ENCODE data around the gene SNX3. TPM values are rescaled to one million over a fixed set of nuclear protein-coding genes. Genes with fewer than 3 reads are reported as not detected.

The SNX3 gene
- total RNA-seq, 2 experiments from 2014 or later: 72.9 to 88.6 TPM

DNA sequence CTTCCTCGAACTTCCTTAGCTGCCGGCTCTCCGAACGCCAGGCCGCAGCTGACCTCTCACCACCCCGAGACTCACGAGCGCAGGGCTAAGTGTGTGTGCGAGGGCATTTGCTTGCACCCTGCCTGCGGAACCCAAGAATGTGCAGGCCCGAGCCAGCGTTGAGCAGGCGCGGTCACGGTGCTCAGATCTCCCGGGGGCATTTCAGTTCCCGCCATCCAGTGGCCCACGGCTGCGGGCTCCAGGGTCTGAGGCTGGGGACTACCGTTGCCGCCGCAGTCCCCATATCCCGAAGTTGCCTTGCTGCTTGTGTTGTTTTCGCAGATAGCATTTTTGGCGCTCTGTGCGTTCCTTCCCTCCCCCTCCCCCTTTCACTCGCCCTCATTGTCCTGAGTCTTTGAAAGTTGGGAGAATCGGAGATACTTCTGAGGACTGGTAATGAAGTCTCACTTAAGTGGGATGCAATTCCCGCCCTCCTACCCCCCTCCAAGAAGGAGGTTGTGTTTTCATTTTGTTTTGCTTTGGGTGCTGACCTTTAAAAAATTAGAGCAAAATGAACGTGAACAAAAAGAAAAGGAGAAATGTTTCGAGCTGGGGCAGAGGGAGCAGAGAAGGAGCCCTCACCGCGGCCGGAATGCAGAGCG is 93.3 kb downstream of the SNX3 start:
- H3K9me2 ChIP-seq (ENCODE audit: insufficient read depth, low read length): no peaks in the 10 kb centered on the region
- no peak overlapping the region for H3K4me3 ChIP-seq (ENCODE audit: low read depth, low read length, poor library complexity, severe bottlenecking)
- no peaks in the 10 kb centered on the region for H3K9me3 ChIP-seq (ENCODE audit: low read length)
- H3K36me3 ChIP-seq (ENCODE audit: insufficient read depth, low read length): no peaks in the 10 kb centered on the region
- intact Hi-C loops (cut with micrococcal nuclease; ENCODE audit: unreplicated experiment): no loop called here
- no peak overlapping the region for H2AFZ ChIP-seq (ENCODE audit: low read length)
- TF ChIP-seq, protein P1, sequence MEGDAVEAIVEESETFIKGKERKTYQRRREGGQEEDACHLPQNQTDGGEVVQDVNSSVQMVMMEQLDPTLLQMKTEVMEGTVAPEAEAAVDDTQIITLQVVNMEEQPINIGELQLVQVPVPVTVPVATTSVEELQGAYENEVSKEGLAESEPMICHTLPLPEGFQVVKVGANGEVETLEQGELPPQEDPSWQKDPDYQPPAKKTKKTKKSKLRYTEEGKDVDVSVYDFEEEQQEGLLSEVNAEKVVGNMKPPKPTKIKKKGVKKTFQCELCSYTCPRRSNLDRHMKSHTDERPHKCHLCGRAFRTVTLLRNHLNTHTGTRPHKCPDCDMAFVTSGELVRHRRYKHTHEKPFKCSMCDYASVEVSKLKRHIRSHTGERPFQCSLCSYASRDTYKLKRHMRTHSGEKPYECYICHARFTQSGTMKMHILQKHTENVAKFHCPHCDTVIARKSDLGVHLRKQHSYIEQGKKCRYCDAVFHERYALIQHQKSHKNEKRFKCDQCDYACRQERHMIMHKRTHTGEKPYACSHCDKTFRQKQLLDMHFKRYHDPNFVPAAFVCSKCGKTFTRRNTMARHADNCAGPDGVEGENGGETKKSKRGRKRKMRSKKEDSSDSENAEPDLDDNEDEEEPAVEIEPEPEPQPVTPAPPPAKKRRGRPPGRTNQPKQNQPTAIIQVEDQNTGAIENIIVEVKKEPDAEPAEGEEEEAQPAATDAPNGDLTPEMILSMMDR (conservative IDR thresholded peaks at IDR 0.05; ENCODE audit: low read length): no peak
- TF ChIP-seq EZH2phosphoT487 (IDR thresholded peaks at IDR 0.05; ENCODE audit: borderline replicate concordance, low read depth, low read length): no peak
- no peak overlapping the region for H3K4me2 ChIP-seq (ENCODE audit: low read length)
- H3K27ac ChIP-seq (ENCODE audit: low read depth, low read length, poor library complexity, severe bottlenecking): no peak overlapping the region
- no peaks in the 10 kb centered on the region for H3K4me1 ChIP-seq (ENCODE audit: insufficient read depth, low read length, poor library complexity, severe bottlenecking)
- CTCF ChIA-PET (ENCODE audit: unreplicated experiment): no interaction called here
- DNase-seq (ENCODE audit: low spot score): no peak
- no peaks in the 10 kb centered on the region for H4K20me1 ChIP-seq (ENCODE audit: insufficient read depth, low read length)
- no peaks in the 10 kb centered on the region for H3K79me2 ChIP-seq (ENCODE audit: insufficient read depth, low read depth, low read length)
- POLR2A ChIA-PET: no interaction called here
- no TSS peak for BruUV-seq (replicated peaks)

DNA sequence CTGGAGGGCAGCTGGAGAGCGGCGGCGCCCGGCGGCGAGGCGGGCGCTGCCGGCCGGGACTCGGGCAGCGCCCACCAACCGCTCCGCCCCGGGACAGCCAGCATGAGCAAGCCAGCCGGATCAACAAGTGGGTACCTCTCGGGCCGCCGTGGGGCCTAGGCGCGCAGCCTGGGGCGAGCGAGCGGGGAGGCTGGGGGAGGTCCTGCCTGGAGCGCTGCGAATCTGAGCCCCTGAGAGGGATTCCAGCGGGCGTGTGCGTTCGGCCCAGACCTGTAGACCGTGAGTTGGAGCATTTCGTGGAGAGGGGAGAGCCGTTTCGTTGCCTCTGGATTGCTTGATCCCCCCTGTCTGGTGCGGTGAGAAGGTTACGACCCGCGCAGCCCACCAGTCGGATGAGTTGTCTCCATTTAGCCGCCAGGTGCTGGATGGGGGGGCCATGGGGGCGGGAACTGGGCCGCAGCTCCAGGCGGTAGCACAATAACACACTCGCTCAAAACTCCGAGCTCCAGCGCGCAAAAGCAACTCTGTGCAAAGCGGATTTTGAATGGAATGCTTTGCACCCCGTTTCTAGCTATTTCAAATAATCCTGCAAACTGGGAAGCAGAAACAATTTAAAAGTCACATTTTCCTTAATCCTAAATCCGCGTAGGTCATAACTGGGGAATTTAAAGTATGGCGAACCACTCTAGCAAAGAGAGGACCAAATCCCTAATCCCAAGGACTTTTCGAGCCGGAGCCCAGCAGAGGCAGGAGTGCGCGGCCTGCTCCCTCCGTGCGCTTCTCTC is 94.0 kb downstream of the SNX3 start:
- CTCF ChIA-PET (ENCODE audit: unreplicated experiment): no interaction called here
- intact Hi-C loops (cut with micrococcal nuclease; ENCODE audit: unreplicated experiment): no loop called here

More for the DNA sequence above, 94.0 kb downstream of the SNX3 start:
- no peaks in the 10 kb centered on the region for H3K4me1 ChIP-seq (ENCODE audit: insufficient read depth, low read length, poor library complexity, severe bottlenecking)
- no TSS peak for BruUV-seq (replicated peaks)
- no peak overlapping the region for H3K4me3 ChIP-seq (ENCODE audit: low read depth, low read length, poor library complexity, severe bottlenecking)
- H3K9me3 ChIP-seq (ENCODE audit: low read length): no peaks in the 10 kb centered on the region
- H3K36me3 ChIP-seq (ENCODE audit: insufficient read depth, low read length): no peaks in the 10 kb centered on the region
- POLR2A ChIA-PET: no interaction called here
- TF ChIP-seq EZH2phosphoT487 (IDR thresholded peaks at IDR 0.05; ENCODE audit: borderline replicate concordance, low read depth, low read length): no peak
- TF ChIP-seq, protein P1 (conservative IDR thresholded peaks at IDR 0.05; ENCODE audit: low read length): no peak
- no peak for DNase-seq (ENCODE audit: low spot score)
- no peaks in the 10 kb centered on the region for H4K20me1 ChIP-seq (ENCODE audit: insufficient read depth, low read length)
- no peak overlapping the region for H3K4me2 ChIP-seq (ENCODE audit: low read length)
- H3K27ac ChIP-seq (ENCODE audit: low read depth, low read length, poor library complexity, severe bottlenecking): no peak overlapping the region
- H3K9me2 ChIP-seq (ENCODE audit: insufficient read depth, low read length): no peaks in the 10 kb centered on the region
- no peaks in the 10 kb centered on the region for H3K79me2 ChIP-seq (ENCODE audit: insufficient read depth, low read depth, low read length)
- H2AFZ ChIP-seq (ENCODE audit: low read length): no peak overlapping the region
